WTC11 (cell line): ENCODE results near the gene CNPY1. TPM values are rescaled to one million over a fixed set of nuclear protein-coding genes. Genes with fewer than 3 reads are reported as not detected.

Experiments used
- ATAC-seq: fragments of 200-7000 bp; cut with Tn5 transposase; 2 replicates; pipeline ENCODE4 v1.10.0; 2021; ENCODE audit warnings: mild to moderate bottlenecking, moderate library complexity
- CTCF ChIA-PET: fragments of 300-600 bp; sonication (Branson Sonifier 250); formaldehyde crosslinking; loops from one replicate; lab custom pipeline; 2021; ENCODE audit warnings: antibody characterized with exemption; lab: Charles Lee
- POLR2A ChIA-PET: fragments of 350-600 bp; sonication (Branson Sonifier 250); formaldehyde crosslinking; loops from one replicate; lab custom pipeline; 2021; ENCODE audit warnings: antibody characterized with exemption; lab: Charles Lee
- DNase-seq: peaks from one replicate; pipeline ENCODE4 v3.0.0; 2021; ENCODE audit warnings: low spot score
- H3K27ac Mint-ChIP-seq: 2 replicates; pipeline ENCODE4 v1.8.0; 2021; ENCODE audit warnings: mixed read lengths
- H3K27me3 Mint-ChIP-seq: 2 replicates; pipeline ENCODE4 v1.8.0; 2021; ENCODE audit warnings: low read depth, mild to moderate bottlenecking, moderate library complexity, mixed read lengths
- H3K36me3 Mint-ChIP-seq: 2 replicates; pipeline ENCODE4 v1.8.0; 2021; ENCODE audit warnings: mixed read lengths
- H3K4me1 Mint-ChIP-seq: 2 replicates; pipeline ENCODE4 v1.8.0; 2022; ENCODE audit warnings: mixed read lengths
- H3K4me3 Mint-ChIP-seq: 2 replicates; pipeline ENCODE4 v1.8.0; 2021; ENCODE audit warnings: mild to moderate bottlenecking, moderate library complexity, mixed read lengths
- H3K9me3 Mint-ChIP-seq: 2 replicates; pipeline ENCODE4 v1.8.0; 2021; ENCODE audit warnings: mixed read lengths
- ESRRA ChIP-seq: sonication (generic); formaldehyde crosslinking; IDR thresholded peaks from 2 replicates; pipeline ENCODE4 v1.8.1; 2022; ENCODE audit warnings: mild to moderate bottlenecking, missing genetic modification reagents, borderline replicate concordance
- FOXK1 ChIP-seq: sonication (generic); formaldehyde crosslinking; IDR thresholded peaks from 2 replicates; pipeline ENCODE4 v1.8.0; 2022; ENCODE audit warnings: mild to moderate bottlenecking, moderate library complexity, missing genetic modification reagents
- GABPB1 ChIP-seq: sonication (generic); formaldehyde crosslinking; IDR thresholded peaks from 2 replicates; pipeline ENCODE4 v1.8.1; 2023; ENCODE audit warnings: mild to moderate bottlenecking, missing genetic modification reagents
- JAZF1 ChIP-seq: fragments of 250-450 bp; sonication (Bioruptor Pico); IDR thresholded peaks from 2 replicates; pipeline ENCODE4 v1.9.0; 2021; ENCODE audit warnings: moderate library complexity, mild to moderate bottlenecking, inconsistent platforms
- NFE2L1 ChIP-seq: sonication (generic); formaldehyde crosslinking; IDR thresholded peaks from 2 replicates; pipeline ENCODE4 v1.8.1; 2023; ENCODE audit warnings: missing genetic modification reagents
- NR3C1 ChIP-seq: sonication (generic); formaldehyde crosslinking; conservative IDR thresholded peaks from 2 replicates; pipeline ENCODE4 v1.8.1; 2023; ENCODE audit warnings: low read depth, mild to moderate bottlenecking, missing genetic modification reagents
- OVOL2 ChIP-seq: fragments of 250-450 bp; sonication (Bioruptor Pico); IDR thresholded peaks from 2 replicates; pipeline ENCODE4 v1.9.0; 2021; ENCODE audit warnings: mild to moderate bottlenecking, borderline replicate concordance
- TEAD1 ChIP-seq: sonication (generic); formaldehyde crosslinking; IDR thresholded peaks from 2 replicates; pipeline ENCODE4 v1.8.0; 2022; ENCODE audit warnings: mild to moderate bottlenecking, missing genetic modification reagents
- TEAD4 ChIP-seq: sonication (generic); formaldehyde crosslinking; IDR thresholded peaks from 2 replicates; pipeline ENCODE4 v1.8.0; 2022; ENCODE audit warnings: mild to moderate bottlenecking, missing genetic modification reagents
- ZNF138 ChIP-seq: sonication (generic); formaldehyde crosslinking; conservative IDR thresholded peaks from 2 replicates; pipeline ENCODE4 v1.8.1; 2022; ENCODE audit warnings: mild to moderate bottlenecking, moderate library complexity, missing genetic modification reagents
- total RNA-seq: library from RNA; stranded (reverse); gene quantifications from 3 replicates; pipeline ENCODE4 v1.2.3, GENCODE V29; 2021
- TF ChIP-seq, protein P1 (sequence below): sonication (generic); formaldehyde crosslinking; conservative IDR thresholded peaks from 2 replicates; pipeline ENCODE4 v1.8.1; 2022; ENCODE audit warnings: mild to moderate bottlenecking, missing genetic modification reagents
- TF ChIP-seq, protein P2 (sequence below): sonication (generic); formaldehyde crosslinking; IDR thresholded peaks from 2 replicates; pipeline ENCODE4 v1.8.1; 2023; ENCODE audit warnings: mild to moderate bottlenecking, missing genetic modification reagents
- TF ChIP-seq, protein P3 (sequence below): sonication (generic); formaldehyde crosslinking; IDR thresholded peaks from 2 replicates; pipeline ENCODE4 v1.8.0; 2023; ENCODE audit warnings: missing genetic modification reagents, mild to moderate bottlenecking, borderline replicate concordance
- TF ChIP-seq, protein P4 (sequence below): sonication (generic); formaldehyde crosslinking; IDR thresholded peaks from 2 replicates; pipeline ENCODE4 v1.8.1; 2023; ENCODE audit warnings: mild to moderate bottlenecking, missing genetic modification reagents, moderate library complexity
- TF ChIP-seq, protein P5 (sequence below): sonication (generic); formaldehyde crosslinking; IDR thresholded peaks from 2 replicates; pipeline ENCODE4 v1.8.1; 2022; ENCODE audit warnings: low read depth, missing genetic modification reagents, borderline replicate concordance
- TF ChIP-seq, protein P6 (sequence below): sonication (generic); formaldehyde crosslinking; IDR thresholded peaks from 2 replicates; pipeline ENCODE4 v1.8.1; 2022; ENCODE audit warnings: missing genetic modification reagents, borderline replicate concordance
- TF ChIP-seq, protein P7 (sequence below): sonication (generic); formaldehyde crosslinking; IDR thresholded peaks from 2 replicates; pipeline ENCODE4 v1.8.1; 2022; ENCODE audit warnings: low read depth, mild to moderate bottlenecking, moderate library complexity, missing genetic modification reagents, borderline replicate concordance
- TF ChIP-seq, protein P8 (sequence below): sonication (generic); formaldehyde crosslinking; IDR thresholded peaks from 2 replicates; pipeline ENCODE4 v1.8.1; 2022; ENCODE audit warnings: mild to moderate bottlenecking, moderate library complexity, missing genetic modification reagents
- TF ChIP-seq, protein P9 (sequence below): fragments of 250-450 bp; sonication (Bioruptor Pico); IDR thresholded peaks from 2 replicates; pipeline ENCODE4 v1.9.0; 2021; ENCODE audit warnings: moderate library complexity, mild to moderate bottlenecking, inconsistent platforms, borderline replicate concordance

Gene CNPY1
- total RNA-seq, 1 experiment from 2014 or later, result 0.09 TPM

DNA sequence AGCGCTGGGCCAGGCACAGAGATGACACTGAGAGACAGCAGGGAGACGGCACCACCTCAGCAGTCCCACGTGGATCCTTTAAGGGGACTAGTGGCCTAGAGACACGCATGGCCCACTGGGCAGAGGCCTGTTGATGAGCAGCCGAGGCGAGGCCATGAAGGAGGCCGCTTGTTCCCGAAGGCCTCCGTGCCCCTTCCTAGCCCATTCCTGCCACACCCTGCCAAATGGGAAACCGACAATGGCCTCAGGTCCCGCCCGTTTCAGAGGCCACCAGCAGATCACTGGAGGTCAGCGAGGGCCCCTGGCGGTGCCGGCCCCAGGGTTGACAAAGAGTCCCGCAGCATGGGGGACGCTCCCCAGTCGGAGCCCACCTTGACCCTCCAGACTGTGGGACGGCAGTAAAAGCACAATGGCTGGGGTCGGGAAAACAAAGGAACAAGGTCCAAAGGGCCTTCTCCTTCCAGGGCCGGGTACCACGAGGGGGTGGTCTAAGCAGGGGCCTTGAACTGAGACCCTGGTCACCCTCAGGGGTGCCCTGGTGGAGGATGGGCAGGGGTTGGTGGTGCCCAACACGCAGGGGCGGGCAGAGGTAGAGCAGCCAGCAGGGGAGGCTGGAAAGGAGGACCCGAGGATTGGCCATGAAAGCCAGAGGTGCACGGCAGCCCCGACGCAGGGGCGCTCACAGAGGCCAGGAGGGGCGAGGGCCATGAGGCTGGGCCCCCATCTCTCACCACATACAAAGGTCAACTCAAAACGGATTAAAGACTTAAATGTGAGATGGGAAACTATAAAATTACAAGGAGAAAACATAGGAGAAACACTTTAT, 19.9 kb upstream of the CNPY1 start (continued):
- TF ChIP-seq, protein P1, sequence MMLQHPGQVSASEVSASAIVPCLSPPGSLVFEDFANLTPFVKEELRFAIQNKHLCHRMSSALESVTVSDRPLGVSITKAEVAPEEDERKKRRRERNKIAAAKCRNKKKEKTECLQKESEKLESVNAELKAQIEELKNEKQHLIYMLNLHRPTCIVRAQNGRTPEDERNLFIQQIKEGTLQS (CRISPR knock-in tag), result no peak
- no peak for TF ChIP-seq FOXK1 (CRISPR knock-in tag)

DNA sequence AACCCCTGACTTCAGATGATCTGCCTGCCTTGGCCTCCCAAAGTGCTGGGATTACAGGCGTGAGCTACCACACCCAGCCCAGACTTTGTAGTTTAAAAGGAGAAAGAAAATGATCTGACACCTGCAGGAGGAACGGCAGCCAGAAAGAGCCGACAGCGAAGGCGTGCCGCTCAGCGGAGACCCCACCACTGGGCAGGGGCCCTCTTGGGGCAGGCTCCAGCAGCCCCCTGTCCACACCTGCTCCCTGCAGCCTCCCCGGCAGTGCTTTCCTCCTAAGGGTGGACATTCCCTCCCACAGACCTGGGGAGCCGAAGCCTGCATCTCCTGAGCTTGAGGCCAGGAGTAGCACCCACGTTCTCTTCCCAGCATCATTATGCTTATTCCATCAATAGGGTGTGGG, 19.2 kb upstream of the CNPY1 start:
- ChIA-PET POLR2A (no interaction called here), CTCF (no interaction called here)
- H3K27me3 Mint-ChIP-seq, result no peaks in the 10 kb centered on the region; the same call in 1 of the 2 replicates
- no peaks in the 10 kb centered on the region for H3K36me3 Mint-ChIP-seq
- DNase-seq (no peak), ATAC-seq (no peak)
- H3K4me1 Mint-ChIP-seq, result peaks cover 10% of the 10 kb centered on the region
- H3K9me3 Mint-ChIP-seq, result no peaks in the 10 kb centered on the region
- H3K4me3 Mint-ChIP-seq, result no peak overlapping the region
- H3K27ac Mint-ChIP-seq, result no peak overlapping the region
- TF ChIP-seq, protein P2, sequence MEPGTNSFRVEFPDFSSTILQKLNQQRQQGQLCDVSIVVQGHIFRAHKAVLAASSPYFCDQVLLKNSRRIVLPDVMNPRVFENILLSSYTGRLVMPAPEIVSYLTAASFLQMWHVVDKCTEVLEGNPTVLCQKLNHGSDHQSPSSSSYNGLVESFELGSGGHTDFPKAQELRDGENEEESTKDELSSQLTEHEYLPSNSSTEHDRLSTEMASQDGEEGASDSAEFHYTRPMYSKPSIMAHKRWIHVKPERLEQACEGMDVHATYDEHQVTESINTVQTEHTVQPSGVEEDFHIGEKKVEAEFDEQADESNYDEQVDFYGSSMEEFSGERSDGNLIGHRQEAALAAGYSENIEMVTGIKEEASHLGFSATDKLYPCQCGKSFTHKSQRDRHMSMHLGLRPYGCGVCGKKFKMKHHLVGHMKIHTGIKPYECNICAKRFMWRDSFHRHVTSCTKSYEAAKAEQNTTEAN (CRISPR knock-in tag), result no peak
- TF ChIP-seq, protein P3, sequence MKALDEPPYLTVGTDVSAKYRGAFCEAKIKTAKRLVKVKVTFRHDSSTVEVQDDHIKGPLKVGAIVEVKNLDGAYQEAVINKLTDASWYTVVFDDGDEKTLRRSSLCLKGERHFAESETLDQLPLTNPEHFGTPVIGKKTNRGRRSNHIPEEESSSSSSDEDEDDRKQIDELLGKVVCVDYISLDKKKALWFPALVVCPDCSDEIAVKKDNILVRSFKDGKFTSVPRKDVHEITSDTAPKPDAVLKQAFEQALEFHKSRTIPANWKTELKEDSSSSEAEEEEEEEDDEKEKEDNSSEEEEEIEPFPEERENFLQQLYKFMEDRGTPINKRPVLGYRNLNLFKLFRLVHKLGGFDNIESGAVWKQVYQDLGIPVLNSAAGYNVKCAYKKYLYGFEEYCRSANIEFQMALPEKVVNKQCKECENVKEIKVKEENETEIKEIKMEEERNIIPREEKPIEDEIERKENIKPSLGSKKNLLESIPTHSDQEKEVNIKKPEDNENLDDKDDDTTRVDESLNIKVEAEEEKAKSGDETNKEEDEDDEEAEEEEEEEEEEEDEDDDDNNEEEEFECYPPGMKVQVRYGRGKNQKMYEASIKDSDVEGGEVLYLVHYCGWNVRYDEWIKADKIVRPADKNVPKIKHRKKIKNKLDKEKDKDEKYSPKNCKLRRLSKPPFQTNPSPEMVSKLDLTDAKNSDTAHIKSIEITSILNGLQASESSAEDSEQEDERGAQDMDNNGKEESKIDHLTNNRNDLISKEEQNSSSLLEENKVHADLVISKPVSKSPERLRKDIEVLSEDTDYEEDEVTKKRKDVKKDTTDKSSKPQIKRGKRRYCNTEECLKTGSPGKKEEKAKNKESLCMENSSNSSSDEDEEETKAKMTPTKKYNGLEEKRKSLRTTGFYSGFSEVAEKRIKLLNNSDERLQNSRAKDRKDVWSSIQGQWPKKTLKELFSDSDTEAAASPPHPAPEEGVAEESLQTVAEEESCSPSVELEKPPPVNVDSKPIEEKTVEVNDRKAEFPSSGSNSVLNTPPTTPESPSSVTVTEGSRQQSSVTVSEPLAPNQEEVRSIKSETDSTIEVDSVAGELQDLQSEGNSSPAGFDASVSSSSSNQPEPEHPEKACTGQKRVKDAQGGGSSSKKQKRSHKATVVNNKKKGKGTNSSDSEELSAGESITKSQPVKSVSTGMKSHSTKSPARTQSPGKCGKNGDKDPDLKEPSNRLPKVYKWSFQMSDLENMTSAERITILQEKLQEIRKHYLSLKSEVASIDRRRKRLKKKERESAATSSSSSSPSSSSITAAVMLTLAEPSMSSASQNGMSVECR (CRISPR knock-in tag), result no peak
- TF ChIP-seq ESRRA (CRISPR knock-in tag), result no peak
- TF ChIP-seq, protein P4, sequence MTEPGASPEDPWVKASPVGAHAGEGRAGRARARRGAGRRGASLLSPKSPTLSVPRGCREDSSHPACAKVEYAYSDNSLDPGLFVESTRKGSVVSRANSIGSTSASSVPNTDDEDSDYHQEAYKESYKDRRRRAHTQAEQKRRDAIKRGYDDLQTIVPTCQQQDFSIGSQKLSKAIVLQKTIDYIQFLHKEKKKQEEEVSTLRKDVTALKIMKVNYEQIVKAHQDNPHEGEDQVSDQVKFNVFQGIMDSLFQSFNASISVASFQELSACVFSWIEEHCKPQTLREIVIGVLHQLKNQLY (CRISPR knock-in tag), result no peak
- TF ChIP-seq, protein P5, sequence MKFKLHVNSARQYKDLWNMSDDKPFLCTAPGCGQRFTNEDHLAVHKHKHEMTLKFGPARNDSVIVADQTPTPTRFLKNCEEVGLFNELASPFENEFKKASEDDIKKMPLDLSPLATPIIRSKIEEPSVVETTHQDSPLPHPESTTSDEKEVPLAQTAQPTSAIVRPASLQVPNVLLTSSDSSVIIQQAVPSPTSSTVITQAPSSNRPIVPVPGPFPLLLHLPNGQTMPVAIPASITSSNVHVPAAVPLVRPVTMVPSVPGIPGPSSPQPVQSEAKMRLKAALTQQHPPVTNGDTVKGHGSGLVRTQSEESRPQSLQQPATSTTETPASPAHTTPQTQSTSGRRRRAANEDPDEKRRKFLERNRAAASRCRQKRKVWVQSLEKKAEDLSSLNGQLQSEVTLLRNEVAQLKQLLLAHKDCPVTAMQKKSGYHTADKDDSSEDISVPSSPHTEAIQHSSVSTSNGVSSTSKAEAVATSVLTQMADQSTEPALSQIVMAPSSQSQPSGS (CRISPR knock-in tag), result no peak
- TF ChIP-seq, protein P6, sequence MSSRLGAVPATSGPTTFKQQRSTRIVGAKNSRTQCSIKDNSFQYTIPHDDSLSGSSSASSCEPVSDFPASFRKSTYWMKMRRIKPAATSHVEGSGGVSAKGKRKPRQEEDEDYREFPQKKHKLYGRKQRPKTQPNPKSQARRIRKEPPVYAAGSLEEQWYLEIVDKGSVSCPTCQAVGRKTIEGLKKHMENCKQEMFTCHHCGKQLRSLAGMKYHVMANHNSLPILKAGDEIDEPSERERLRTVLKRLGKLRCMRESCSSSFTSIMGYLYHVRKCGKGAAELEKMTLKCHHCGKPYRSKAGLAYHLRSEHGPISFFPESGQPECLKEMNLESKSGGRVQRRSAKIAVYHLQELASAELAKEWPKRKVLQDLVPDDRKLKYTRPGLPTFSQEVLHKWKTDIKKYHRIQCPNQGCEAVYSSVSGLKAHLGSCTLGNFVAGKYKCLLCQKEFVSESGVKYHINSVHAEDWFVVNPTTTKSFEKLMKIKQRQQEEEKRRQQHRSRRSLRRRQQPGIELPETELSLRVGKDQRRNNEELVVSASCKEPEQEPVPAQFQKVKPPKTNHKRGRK (CRISPR knock-in tag), result no peak
- no peak for TF ChIP-seq ZNF138
- TF ChIP-seq, protein P7, sequence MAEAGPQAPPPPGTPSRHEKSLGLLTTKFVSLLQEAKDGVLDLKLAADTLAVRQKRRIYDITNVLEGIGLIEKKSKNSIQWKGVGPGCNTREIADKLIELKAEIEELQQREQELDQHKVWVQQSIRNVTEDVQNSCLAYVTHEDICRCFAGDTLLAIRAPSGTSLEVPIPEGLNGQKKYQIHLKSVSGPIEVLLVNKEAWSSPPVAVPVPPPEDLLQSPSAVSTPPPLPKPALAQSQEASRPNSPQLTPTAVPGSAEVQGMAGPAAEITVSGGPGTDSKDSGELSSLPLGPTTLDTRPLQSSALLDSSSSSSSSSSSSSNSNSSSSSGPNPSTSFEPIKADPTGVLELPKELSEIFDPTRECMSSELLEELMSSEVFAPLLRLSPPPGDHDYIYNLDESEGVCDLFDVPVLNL (CRISPR knock-in tag), result no peak
- TF ChIP-seq TEAD1 (CRISPR knock-in tag), result no peak
- TF ChIP-seq, protein P8, sequence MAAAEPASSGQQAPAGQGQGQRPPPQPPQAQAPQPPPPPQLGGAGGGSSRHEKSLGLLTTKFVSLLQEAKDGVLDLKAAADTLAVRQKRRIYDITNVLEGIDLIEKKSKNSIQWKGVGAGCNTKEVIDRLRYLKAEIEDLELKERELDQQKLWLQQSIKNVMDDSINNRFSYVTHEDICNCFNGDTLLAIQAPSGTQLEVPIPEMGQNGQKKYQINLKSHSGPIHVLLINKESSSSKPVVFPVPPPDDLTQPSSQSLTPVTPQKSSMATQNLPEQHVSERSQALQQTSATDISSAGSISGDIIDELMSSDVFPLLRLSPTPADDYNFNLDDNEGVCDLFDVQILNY (CRISPR knock-in tag), result no peak
- TF ChIP-seq FOXK1 (CRISPR knock-in tag), result no peak
- no peak for TF ChIP-seq NR3C1 (CRISPR knock-in tag)
- TF ChIP-seq, protein P9, sequence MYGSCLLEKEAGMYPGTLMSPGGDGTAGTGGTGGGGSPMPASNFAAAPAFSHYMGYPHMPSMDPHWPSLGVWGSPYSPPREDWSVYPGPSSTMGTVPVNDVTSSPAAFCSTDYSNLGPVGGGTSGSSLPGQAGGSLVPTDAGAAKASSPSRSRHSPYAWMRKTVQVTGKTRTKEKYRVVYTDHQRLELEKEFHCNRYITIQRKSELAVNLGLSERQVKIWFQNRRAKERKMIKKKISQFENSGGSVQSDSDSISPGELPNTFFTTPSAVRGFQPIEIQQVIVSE (CRISPR knock-in tag), result no peak
- no peak for TF ChIP-seq TEAD4 (CRISPR knock-in tag)
- TF ChIP-seq NFE2L1 (CRISPR knock-in tag), result no peak
- no peak for TF ChIP-seq JAZF1 (CRISPR knock-in tag)
- TF ChIP-seq OVOL2, result no peak
- TF ChIP-seq GABPB1 (CRISPR knock-in tag), result no peak
